SK-N-SH (cell line): Measurements from ENCODE around the gene CRYBG2. TPM values are rescaled to one million over a fixed set of nuclear protein-coding genes. Genes with fewer than 3 reads are reported as not detected.

Experiments
- CTCF ChIA-PET: fragments of 300-600, 350-600 bp; formaldehyde crosslinking; extraction: SDS; loops from one replicate; lab custom pipeline; 2021; lab: Yijun Ruan, JAX
- POLR2A ChIA-PET: fragments of 350-600 bp; sonication (Branson Sonifier 250); formaldehyde crosslinking; extraction: SDS; loops from one replicate; lab custom pipeline; 2020; ENCODE audit warnings: antibody characterized with exemption, inconsistent platforms; lab: Yijun Ruan, JAX
- DNase-seq: peaks from one replicate; pipeline ENCODE4 v3.0.0; 2012
- H2AFZ ChIP-seq: fragments of 200-600 bp; sonication (generic); 2 replicates; pipeline ENCODE4 v1.8.1; 2016; ENCODE audit warnings: antibody characterized with exemption, mild to moderate bottlenecking, low read depth
- H3F3A ChIP-seq: fragments of 200-600 bp; sonication (generic); replicated peaks from 2 replicates; pipeline ENCODE3; 2016; ENCODE audit warnings: antibody characterized with exemption, mild to moderate bottlenecking; ENCODE audit not compliant: insufficient read depth
- H3K27ac ChIP-seq, 2 experiments: fragments of 200-500 bp in 1 of 2; fragments of 200-600 bp in 1 of 2; sonication (Bioruptor generic) in 1 of 2; sonication (generic), shearing (Covaris generic) in 1 of 2; 2 replicates each; pipeline versions ENCODE4 v1.5.1 to v1.6.1; 2014 to 2016; ENCODE audit warnings: low read depth in 2 of 2, inconsistent platforms in 1 of 2, low read length in 1 of 2, mild to moderate bottlenecking in 1 of 2, mixed read lengths in 1 of 2
- H3K27me3 ChIP-seq: fragments of 200-600 bp; sonication (generic), shearing (Covaris generic); 2 replicates; pipeline ENCODE4 v1.6.1; 2016; ENCODE audit warnings: mixed run types; ENCODE audit not compliant: insufficient read depth
- H3K36me3 ChIP-seq, 2 experiments: fragments of 200-500 bp in 1 of 2; fragments of 200-600 bp in 1 of 2; sonication (Bioruptor generic) in 1 of 2; sonication (generic) in 1 of 2; replicated peaks in 1 of 2; 2 replicates each; pipeline versions ENCODE3 to v1.5.1; 2014 to 2016; ENCODE audit warnings: low read length in 1 of 2, mild to moderate bottlenecking in 1 of 2; ENCODE audit not compliant: insufficient read depth in 2 of 2, control insufficient read depth in 1 of 2
- H3K4me1 ChIP-seq, 2 experiments: fragments of 200-500 bp in 1 of 2; fragments of 200-600 bp in 1 of 2; sonication (Bioruptor generic) in 1 of 2; sonication (generic), shearing (Covaris generic) in 1 of 2; 2 replicates each; pipeline versions ENCODE4 v1.5.1 to v1.6.1; 2014 to 2016; ENCODE audit warnings: low read depth in 1 of 2, low read length in 1 of 2, mixed run types in 1 of 2; ENCODE audit not compliant: insufficient read depth in 2 of 2, control insufficient read depth in 1 of 2
- H3K4me2 ChIP-seq: fragments of 200-600 bp; sonication (generic), shearing (Covaris generic); 2 replicates; pipeline ENCODE4 v1.6.1; 2017; ENCODE audit warnings: mixed run types
- H3K4me3 ChIP-seq, 2 experiments: fragments of 200-500 bp in 1 of 2; fragments of 200-600 bp in 1 of 2; sonication (Bioruptor generic) in 1 of 2; sonication (generic), shearing (Covaris generic) in 1 of 2; 2 replicates each; pipeline versions ENCODE4 v1.5.1 to v1.8.1; 2014 to 2016; ENCODE audit warnings: low read depth in 2 of 2, inconsistent platforms in 1 of 2, low read length in 1 of 2, mild to moderate bottlenecking in 1 of 2, mixed read lengths in 1 of 2, moderate library complexity in 1 of 2
- H3K79me2 ChIP-seq: fragments of 200-600 bp; sonication (generic); 2 replicates; pipeline ENCODE4 v1.8.1; 2017; ENCODE audit warnings: mild to moderate bottlenecking; ENCODE audit not compliant: insufficient read depth
- H3K9ac ChIP-seq: fragments of 200-600 bp; sonication (generic); 2 replicates; pipeline ENCODE4 v1.6.1; 2017; ENCODE audit warnings: mixed run types
- H3K9me2 ChIP-seq: fragments of 200-600 bp; sonication (generic); 2 replicates; pipeline ENCODE4 v1.6.1; 2017; ENCODE audit warnings: mixed run types
- H3K9me3 ChIP-seq: fragments of 200-600 bp; sonication (generic); 2 replicates; pipeline ENCODE4 v1.6.1; 2017; ENCODE audit warnings: mixed run types, mild to moderate bottlenecking, moderate library complexity
- H4K20me1 ChIP-seq: fragments of 200-600 bp; sonication (generic); 2 replicates; pipeline ENCODE4 v1.6.1; 2017; ENCODE audit warnings: mild to moderate bottlenecking, mixed run types; ENCODE audit not compliant: insufficient read depth
- CHD2 ChIP-seq: fragments of 150-350 bp; IDR thresholded peaks from 2 replicates; pipeline ENCODE4 v1.6.1; 2018; ENCODE audit warnings: low read length; ENCODE audit not compliant: partially characterized antibody
- CTCF ChIP-seq: fragments of 200-600 bp; sonication (generic); IDR thresholded peaks from 2 replicates; pipeline ENCODE4 v1.6.1; 2017; ENCODE audit warnings: antibody characterized with exemption, mild to moderate bottlenecking, moderate library complexity
- EZH2phosphoT487 ChIP-seq: fragments of 200-600 bp; sonication (generic); IDR thresholded peaks from 2 replicates; pipeline ENCODE4 v1.6.1; 2017; ENCODE audit warnings: low read depth, mixed run types, mild to moderate bottlenecking, antibody characterized with exemption, moderate library complexity, borderline replicate concordance
- FOSL2 ChIP-seq: IDR thresholded peaks from 2 replicates; pipeline ENCODE4 v1.4.0; 2012; ENCODE audit warnings: low read depth, mild to moderate bottlenecking, moderate library complexity, borderline replicate concordance
- FOXJ3 ChIP-seq: sonication (generic); formaldehyde crosslinking; IDR thresholded peaks from 2 replicates; pipeline ENCODE4 v1.5.1; 2020; ENCODE audit warnings: mild to moderate bottlenecking, missing genetic modification reagents
- GATA2 ChIP-seq: sonication (generic); formaldehyde crosslinking; IDR thresholded peaks from 2 replicates; pipeline ENCODE4 v1.5.0; 2020; ENCODE audit warnings: mild to moderate bottlenecking, missing genetic modification reagents
- IRF3 ChIP-seq: fragments of 150-350 bp; IDR thresholded peaks from 2 replicates; pipeline ENCODE4 v1.6.1; 2016; ENCODE audit warnings: mild to moderate bottlenecking, low read depth, low read length
- JUND ChIP-seq: IDR thresholded peaks from 2 replicates; pipeline ENCODE4 v1.4.0; 2012
- MXI1 ChIP-seq: IDR thresholded peaks from 2 replicates; pipeline ENCODE4 v1.6.1; 2012; ENCODE audit warnings: mild to moderate bottlenecking, low read depth, low read length, improper control_type of control experiment
- PBX3 ChIP-seq: IDR thresholded peaks from 2 replicates; pipeline ENCODE4; 2012
- RCOR1 ChIP-seq: fragments of 150-350 bp; IDR thresholded peaks from 2 replicates; pipeline ENCODE4 v1.6.1; 2017; ENCODE audit warnings: antibody characterized with exemption, low read length
- REST ChIP-seq: IDR thresholded peaks from 2 replicates; pipeline ENCODE4 v1.6.1; 2012; ENCODE audit warnings: mild to moderate bottlenecking, low read depth, low read length, moderate library complexity
- SIN3A ChIP-seq: IDR thresholded peaks from 2 replicates; pipeline ENCODE4 v1.6.1; 2012; ENCODE audit warnings: low read depth, mild to moderate bottlenecking, low read length, moderate library complexity, borderline replicate concordance
- SMC3 ChIP-seq: IDR thresholded peaks from 2 replicates; pipeline ENCODE4 v1.6.1; 2012; ENCODE audit warnings: low read depth, low read length, improper control_type of control experiment
- TAF1 ChIP-seq: IDR thresholded peaks from 2 replicates; pipeline ENCODE4 v1.6.1; 2012; ENCODE audit warnings: low read depth, mild to moderate bottlenecking, low read length, moderate library complexity, borderline replicate concordance
- TEAD4 ChIP-seq: IDR thresholded peaks from 2 replicates; pipeline ENCODE4 v1.4.0; 2012; ENCODE audit warnings: mild to moderate bottlenecking, borderline replicate concordance; ENCODE audit not compliant: insufficient read depth
- USF1 ChIP-seq: IDR thresholded peaks from 2 replicates; pipeline ENCODE4 v1.4.0; 2012; ENCODE audit warnings: low read depth, borderline replicate concordance
- YY1 ChIP-seq: IDR thresholded peaks from 2 replicates; pipeline ENCODE4 v1.4.0; 2012; ENCODE audit warnings: low read depth, mild to moderate bottlenecking
- WGBS: methylation state at CpG from one replicate; pipeline ENCODE4 v1.1.6; 2017; ENCODE audit warnings: low lambda C conversion rate; 5-methylcytosine and 5-hydroxymethylcytosine counted together
- polyA plus RNA-seq, 3 experiments: library from polyadenylated mRNA; depleted of rRNA; stranded (reverse); fragments of >200 nt; gene quantifications; 2 replicates each; pipeline ENCODE4 v1.2.3, GENCODE V29; 2012

Gene CRYBG2
- polyA plus RNA-seq, 1 of the 3 experiments (the other 2 are of a cell fraction) = 0.08 TPM

- Histone ChIP-seq H3K4me1 (peaks cover 0 to 9% of the 10 kb centered on the region in 2 experiments; a peak in 2 of 4 replicates), H3K9me2 (no peaks in the 10 kb centered on the region), H3K27me3 (peaks cover 10% of the 10 kb centered on the region; the same call in 1 of the 2 replicates), H3K27ac (no peak overlapping the region), H3K79me2 (no peaks in the 10 kb centered on the region), H2AFZ (no peak overlapping the region), H4K20me1 (no peaks in the 10 kb centered on the region), H3K36me3 (no peaks in the 10 kb centered on the region), H3K9me3 (no peaks in the 10 kb centered on the region), H3K4me2 (no peak overlapping the region), H3F3A (no peaks in the 10 kb centered on the region), H3K9ac (no peak overlapping the region), H3K4me3 (no peak overlapping the region)
- ChIA-PET CTCF (interaction anchor here (0.9 to 6.7 kb wide), 25 partner anchors 12 to 262 kb away, joined by 3 to 99 read pairs (median 7); partner anchors contain the start of genes CRYBG2, SH3BGRL3 and ZNF593), POLR2A (no interaction called here)
- WGBS = 69% methylated on average over 7 of the region's 9 CpGs
- no peak for TF ChIP-seq EZH2phosphoT487
- no peak for TF ChIP-seq REST
- TF ChIP-seq JUND = no peak
- no peak for TF ChIP-seq IRF3
- no peak for TF ChIP-seq MXI1
- TF ChIP-seq FOSL2 = no peak
- TF ChIP-seq SMC3 = no peak
- no peak for TF ChIP-seq GATA2
- no peak for TF ChIP-seq YY1
- no peak for TF ChIP-seq RCOR1
- TF ChIP-seq CTCF = no peak
- no peak for TF ChIP-seq FOXJ3 (CRISPR knock-in tag)
- TF ChIP-seq TAF1 = no peak
- no peak for TF ChIP-seq USF1
- TF ChIP-seq PBX3 = no peak
- TF ChIP-seq SIN3A = no peak
- TF ChIP-seq CHD2 = no peak
- TF ChIP-seq TEAD4 = no peak
- peak; percentile 12 for DNase-seq
These were observed 11.0 kb upstream of the CRYBG2 start for GRCh38 chr1:26364956-26365355.
